OCI-LY3 (cell line): Measurements from ENCODE around the gene RPS23.

Experiments used
- H2AFZ ChIP-seq: fragments of 200-600, 300-600 bp; shearing (Covaris generic); 2 replicates; pipeline ENCODE4 v1.6.0; 2014; ENCODE audit warnings: antibody characterized with exemption, low read depth, low read length
- H3K27ac ChIP-seq: fragments of 200-600, 300-600 bp; sonication (generic); 2 replicates; pipeline ENCODE4 v1.5.1; 2014; ENCODE audit warnings: mild to moderate bottlenecking, low read length, moderate library complexity, mixed read lengths
- H3K27me3 ChIP-seq: fragments of 200-600, 300-600 bp; sonication (generic); 2 replicates; pipeline ENCODE4 v1.6.1; 2014; ENCODE audit warnings: low read depth, low read length, mixed read lengths
- H3K36me3 ChIP-seq: fragments of 200-600, 300-600 bp; sonication (generic); replicated peaks from 2 replicates; pipeline ENCODE3; 2014; ENCODE audit warnings: low read depth, low read length, mixed read lengths
- H3K4me1 ChIP-seq: fragments of 300-600, 200-600 bp; sonication (generic); 2 replicates; pipeline ENCODE4 v1.6.1; 2014; ENCODE audit warnings: low read length, mixed read lengths
- H3K4me2 ChIP-seq: fragments of 200-600, 300-600 bp; sonication (generic); 2 replicates; pipeline ENCODE4 v1.6.1; 2014; ENCODE audit warnings: low read length, mixed read lengths
- H3K4me3 ChIP-seq: fragments of 300-600, 200-600 bp; sonication (generic); 2 replicates; pipeline ENCODE4 v1.5.1; 2014; ENCODE audit warnings: antibody characterized with exemption, mild to moderate bottlenecking, low read length, moderate library complexity
- H3K79me2 ChIP-seq: fragments of 300-600, 200-600 bp; shearing (Covaris generic); 2 replicates; pipeline ENCODE4 v1.6.1; 2014; ENCODE audit warnings: mild to moderate bottlenecking, low read length, mixed read lengths
- H3K9ac ChIP-seq: fragments of 300-600, 200-600 bp; shearing (Covaris generic); 2 replicates; pipeline ENCODE4 v1.6.0; 2014; ENCODE audit warnings: mild to moderate bottlenecking, low read length, moderate library complexity
- H3K9me3 ChIP-seq: fragments of 200-600, 300-600 bp; shearing (Covaris generic); 2 replicates; pipeline ENCODE4 v1.6.1; 2014; ENCODE audit warnings: low read length, mixed read lengths; ENCODE audit not compliant: insufficient read depth
- H4K20me1 ChIP-seq: fragments of 200-600, 300-600 bp; sonication (generic); 2 replicates; pipeline ENCODE4 v1.6.1; 2016; ENCODE audit warnings: low read length, mixed read lengths; ENCODE audit not compliant: insufficient read depth
- CTCF ChIP-seq: fragments of 200-600, 300-600 bp; sonication (generic); IDR thresholded peaks from 2 replicates; pipeline ENCODE4 v1.5.1; 2014; ENCODE audit warnings: antibody characterized with exemption, low read length, low read depth
- EZH2phosphoT487 ChIP-seq: fragments of 200-600 bp; shearing (Covaris generic); IDR thresholded peaks from 2 replicates; pipeline ENCODE4 v1.6.1; 2018; ENCODE audit warnings: antibody characterized with exemption, mixed run types, low read depth

Gene RPS23

GRCh38 chr5:82313016-82313415 is 34.9 kb upstream of the RPS23 start:
- H3K27ac ChIP-seq, result no peak overlapping the region
- no peaks in the 10 kb centered on the region for H4K20me1 ChIP-seq
- H3K4me3 ChIP-seq, result no peak overlapping the region
- no peaks in the 10 kb centered on the region for H3K9me3 ChIP-seq
- H3K9ac ChIP-seq, result no peak overlapping the region
- TF ChIP-seq CTCF (no peak), EZH2phosphoT487 (no peak)
- H3K4me2 ChIP-seq, result no peak overlapping the region
- H3K36me3 ChIP-seq, result peaks cover 4% of the 10 kb centered on the region
- H3K79me2 ChIP-seq, result no peaks in the 10 kb centered on the region
- H2AFZ ChIP-seq, result no peak overlapping the region
- H3K4me1 ChIP-seq, result no peaks in the 10 kb centered on the region
- H3K27me3 ChIP-seq, result no peaks in the 10 kb centered on the region

- H3K36me3 ChIP-seq, result peaks cover 4% of the 10 kb centered on the region
- no peak overlapping the region for H3K4me3 ChIP-seq
- no peaks in the 10 kb centered on the region for H3K27me3 ChIP-seq
- H3K9ac ChIP-seq, result no peak overlapping the region
- H3K9me3 ChIP-seq, result no peaks in the 10 kb centered on the region
- H3K4me1 ChIP-seq, result no peaks in the 10 kb centered on the region
- no peak overlapping the region for H2AFZ ChIP-seq
- no peak overlapping the region for H3K4me2 ChIP-seq
- no peak overlapping the region for H3K27ac ChIP-seq
- no peak for TF ChIP-seq EZH2phosphoT487
- TF ChIP-seq CTCF, result peak; percentile 78
- H3K79me2 ChIP-seq, result no peaks in the 10 kb centered on the region
- no peaks in the 10 kb centered on the region for H4K20me1 ChIP-seq
Observed at GRCh38 chr5:82312373-82312856, 34.3 kb upstream of the RPS23 start.

GRCh38 chr5:82309091-82309531 is 31.0 kb upstream of the RPS23 start:
- Histone ChIP-seq H3K4me2 (no peak overlapping the region), H3K9me3 (no peaks in the 10 kb centered on the region), H3K36me3 (peaks cover 4% of the 10 kb centered on the region), H3K4me1 (no peaks in the 10 kb centered on the region), H3K9ac (no peak overlapping the region), H3K4me3 (no peak overlapping the region), H3K27me3 (no peaks in the 10 kb centered on the region), H4K20me1 (no peaks in the 10 kb centered on the region), H2AFZ (no peak overlapping the region), H3K79me2 (no peaks in the 10 kb centered on the region), H3K27ac (no peak overlapping the region)
- TF ChIP-seq EZH2phosphoT487, result no peak
- TF ChIP-seq CTCF, result no peak

- Histone ChIP-seq H3K9ac (no peak overlapping the region), H3K4me1 (no peaks in the 10 kb centered on the region), H3K36me3 (peaks cover 4% of the 10 kb centered on the region), H2AFZ (no peak overlapping the region), H3K4me3 (no peak overlapping the region), H3K4me2 (no peak overlapping the region), H3K79me2 (no peaks in the 10 kb centered on the region), H4K20me1 (no peaks in the 10 kb centered on the region), H3K27ac (no peak overlapping the region), H3K27me3 (no peaks in the 10 kb centered on the region), H3K9me3 (no peaks in the 10 kb centered on the region)
- TF ChIP-seq EZH2phosphoT487 (no peak), CTCF (no peak)
Observed at GRCh38 chr5:82308416-82308815, 30.3 kb upstream of the RPS23 start.
